ENCODE data around the gene SUGP2. TPM values are rescaled to one million over a fixed set of nuclear protein-coding genes. Genes with fewer than 3 reads are reported as not detected.

Gene SUGP2
- total and polyA plus RNA-seq, 2 of the 13 experiments (the other 11 are each of a cell fraction or from before 2014, with no cell fraction given), result 40.6 to 57.7 TPM

GRCh38 chr19:19063183-19064097 lies 30.1 kb upstream of the SUGP2 start, which contains the start of gene SLC25A42 (continued):
- TF ChIP-seq ZBTB40 (IDR thresholded peaks at IDR 0.05) (no peak), ZBTB40 (CRISPR knock-in tag; IDR thresholded peaks at IDR 0.05) (no peak), ZFP91 (CRISPR knock-in tag; IDR thresholded peaks at IDR 0.05; ENCODE audit: borderline replicate concordance) (peak; percentile 92), SRY (CRISPR knock-in tag; IDR thresholded peaks at IDR 0.05) (no peak), KLF6 (CRISPR knock-in tag; IDR thresholded peaks at IDR 0.05) (0 out of 2 replicates have a peak, but pooled peaks have one; percentile 45), TAF1 (CRISPR knock-in tag; IDR thresholded peaks at IDR 0.05) (peak; percentile 60; the same call in 1 of the 2 replicates), ELK4 (CRISPR knock-in tag; IDR thresholded peaks at IDR 0.05; ENCODE audit: borderline replicate concordance) (no peak), SYNCRIP (IDR thresholded peaks at IDR 0.05; ENCODE audit: insufficient read depth, low read depth, low read length) (no peak), ELF1 (CRISPR knock-in tag; IDR thresholded peaks at IDR 0.05) (no peak), ZNF382 (CRISPR knock-in tag; IDR thresholded peaks at IDR 0.05; ENCODE audit: borderline replicate concordance) (no peak), STAT5B (CRISPR knock-in tag; IDR thresholded peaks at IDR 0.05) (no peak), SRSF1 (optimal IDR thresholded peaks at IDR 0.05; ENCODE audit: low read depth, low read length) (peak; percentile 83), ZNF383 (CRISPR knock-in tag; IDR thresholded peaks at IDR 0.05; ENCODE audit: borderline replicate concordance) (no peak; the same call in 1 of the 2 replicates), ZMAT3 (CRISPR knock-in tag; conservative IDR thresholded peaks at IDR 0.05) (no peak), TSC22D2 (CRISPR knock-in tag; IDR thresholded peaks at IDR 0.05; ENCODE audit: borderline replicate concordance) (0 out of 2 replicates have a peak, but pooled peaks have one; percentile 25), EEA1 (CRISPR knock-in tag; IDR thresholded peaks at IDR 0.05; ENCODE audit: borderline replicate concordance) (0 out of 2 replicates have a peak, but pooled peaks have one; percentile 34), RBM39 (IDR thresholded peaks at IDR 0.05; ENCODE audit: low read depth, low read length, poor library complexity, severe bottlenecking) (peak; percentile 95)
